ENCODE results near the gene IRX4.

DNA sequence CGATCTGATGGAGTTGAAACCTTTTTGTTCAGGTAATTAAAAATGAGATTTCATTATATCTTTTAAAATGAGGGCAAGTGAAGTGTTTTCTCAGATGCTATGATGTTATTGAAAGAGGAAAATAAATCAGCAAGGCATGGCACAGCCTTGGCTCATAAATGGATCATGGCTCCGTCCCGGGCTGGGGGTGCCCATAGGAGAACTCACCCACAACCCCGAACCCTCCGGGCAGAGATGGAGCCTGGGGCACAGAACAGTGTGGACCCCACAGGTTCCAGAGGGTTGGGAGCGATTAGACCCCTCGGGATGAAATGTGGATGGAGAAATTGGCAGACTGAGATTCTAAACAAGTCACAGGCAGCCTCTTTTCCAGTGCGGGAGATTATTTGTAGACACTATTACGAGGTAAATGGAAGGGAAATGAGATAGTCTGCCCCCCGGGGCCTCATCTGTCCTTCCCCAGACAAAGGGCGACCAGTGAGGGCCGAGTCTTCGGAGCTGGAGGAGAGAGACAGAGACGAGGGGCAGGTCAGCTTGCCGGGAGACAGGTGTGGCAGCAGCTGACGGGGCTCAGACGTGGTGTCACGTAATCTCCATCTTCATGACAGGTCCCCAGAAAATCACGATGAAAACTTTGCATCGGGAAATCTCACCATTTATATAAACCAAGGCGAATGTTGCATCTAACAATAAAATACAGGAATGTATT is 47.9 kb downstream of the IRX4 start:
- no peak for TF ChIP-seq POLR2A (IDR thresholded peaks at IDR 0.05)
- TF ChIP-seq, protein P1, sequence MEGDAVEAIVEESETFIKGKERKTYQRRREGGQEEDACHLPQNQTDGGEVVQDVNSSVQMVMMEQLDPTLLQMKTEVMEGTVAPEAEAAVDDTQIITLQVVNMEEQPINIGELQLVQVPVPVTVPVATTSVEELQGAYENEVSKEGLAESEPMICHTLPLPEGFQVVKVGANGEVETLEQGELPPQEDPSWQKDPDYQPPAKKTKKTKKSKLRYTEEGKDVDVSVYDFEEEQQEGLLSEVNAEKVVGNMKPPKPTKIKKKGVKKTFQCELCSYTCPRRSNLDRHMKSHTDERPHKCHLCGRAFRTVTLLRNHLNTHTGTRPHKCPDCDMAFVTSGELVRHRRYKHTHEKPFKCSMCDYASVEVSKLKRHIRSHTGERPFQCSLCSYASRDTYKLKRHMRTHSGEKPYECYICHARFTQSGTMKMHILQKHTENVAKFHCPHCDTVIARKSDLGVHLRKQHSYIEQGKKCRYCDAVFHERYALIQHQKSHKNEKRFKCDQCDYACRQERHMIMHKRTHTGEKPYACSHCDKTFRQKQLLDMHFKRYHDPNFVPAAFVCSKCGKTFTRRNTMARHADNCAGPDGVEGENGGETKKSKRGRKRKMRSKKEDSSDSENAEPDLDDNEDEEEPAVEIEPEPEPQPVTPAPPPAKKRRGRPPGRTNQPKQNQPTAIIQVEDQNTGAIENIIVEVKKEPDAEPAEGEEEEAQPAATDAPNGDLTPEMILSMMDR (IDR thresholded peaks at IDR 0.05) = no peak
